ENCODE data around the gene BEST3.

- TF ChIP-seq, protein P1, sequence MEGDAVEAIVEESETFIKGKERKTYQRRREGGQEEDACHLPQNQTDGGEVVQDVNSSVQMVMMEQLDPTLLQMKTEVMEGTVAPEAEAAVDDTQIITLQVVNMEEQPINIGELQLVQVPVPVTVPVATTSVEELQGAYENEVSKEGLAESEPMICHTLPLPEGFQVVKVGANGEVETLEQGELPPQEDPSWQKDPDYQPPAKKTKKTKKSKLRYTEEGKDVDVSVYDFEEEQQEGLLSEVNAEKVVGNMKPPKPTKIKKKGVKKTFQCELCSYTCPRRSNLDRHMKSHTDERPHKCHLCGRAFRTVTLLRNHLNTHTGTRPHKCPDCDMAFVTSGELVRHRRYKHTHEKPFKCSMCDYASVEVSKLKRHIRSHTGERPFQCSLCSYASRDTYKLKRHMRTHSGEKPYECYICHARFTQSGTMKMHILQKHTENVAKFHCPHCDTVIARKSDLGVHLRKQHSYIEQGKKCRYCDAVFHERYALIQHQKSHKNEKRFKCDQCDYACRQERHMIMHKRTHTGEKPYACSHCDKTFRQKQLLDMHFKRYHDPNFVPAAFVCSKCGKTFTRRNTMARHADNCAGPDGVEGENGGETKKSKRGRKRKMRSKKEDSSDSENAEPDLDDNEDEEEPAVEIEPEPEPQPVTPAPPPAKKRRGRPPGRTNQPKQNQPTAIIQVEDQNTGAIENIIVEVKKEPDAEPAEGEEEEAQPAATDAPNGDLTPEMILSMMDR (IDR thresholded peaks at IDR 0.05): no peak
- no peak for TF ChIP-seq POLR2A (IDR thresholded peaks at IDR 0.05)
Observed at GRCh38 chr12:69726922-69727321, 27.8 kb upstream of the BEST3 start.

Measured in adrenal gland (tissue), 5 donors.